ENCODE measurements around the gene PTTG1IP. TPM values are rescaled to one million over a fixed set of nuclear protein-coding genes. Genes with fewer than 3 reads are reported as not detected.

The PTTG1IP gene
- total RNA-seq, 1 experiment from 2014 or later: 96.0 TPM

DNA sequence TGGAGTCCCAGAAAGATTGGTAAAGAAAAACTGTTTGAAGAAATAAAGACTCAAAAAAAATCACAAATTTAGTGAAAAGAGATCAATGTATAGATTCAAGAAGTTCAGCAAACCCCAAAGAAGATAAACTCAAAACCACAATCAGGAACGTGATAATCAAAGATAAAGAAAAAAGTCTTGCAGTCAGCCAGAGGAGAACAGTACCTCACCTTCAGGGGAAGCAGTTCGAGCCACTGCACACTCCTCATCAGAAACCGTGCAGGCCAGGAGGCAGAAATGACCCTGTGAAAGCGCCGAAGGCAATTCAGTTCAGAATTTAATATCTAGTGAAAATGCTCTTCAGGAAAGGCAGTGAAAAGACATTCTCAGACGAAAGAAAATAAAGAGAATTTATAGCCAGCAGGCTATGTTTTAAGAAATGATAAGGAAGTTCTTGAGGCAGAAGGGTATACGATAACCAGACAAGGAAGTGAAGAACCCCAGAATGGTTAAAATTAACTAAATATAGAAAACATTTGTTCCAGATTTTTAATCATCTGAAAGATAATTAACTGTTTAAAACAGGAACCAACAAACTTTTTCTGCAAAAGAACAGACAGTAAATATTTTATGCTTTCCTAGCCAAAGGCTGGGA lies 42.1 kb downstream of the PTTG1IP start:
- POLR2A ChIA-PET: no interaction called here
- Mint-ChIP-seq H3K27ac (no peak overlapping the region), H3K9me3 (peaks cover 35% of the 10 kb centered on the region), H3K27me3 (ENCODE audit: low read depth) (peaks cover 24% of the 10 kb centered on the region), H3K4me1 (no peaks in the 10 kb centered on the region), H3K4me3 (no peak overlapping the region), H3K36me3 (peaks cover 19% of the 10 kb centered on the region)
- CTCF ChIA-PET: no interaction called here
- no peak for ATAC-seq
- DNase-seq (ENCODE audit: low spot score): no peak
- TF ChIP-seq, protein P1, sequence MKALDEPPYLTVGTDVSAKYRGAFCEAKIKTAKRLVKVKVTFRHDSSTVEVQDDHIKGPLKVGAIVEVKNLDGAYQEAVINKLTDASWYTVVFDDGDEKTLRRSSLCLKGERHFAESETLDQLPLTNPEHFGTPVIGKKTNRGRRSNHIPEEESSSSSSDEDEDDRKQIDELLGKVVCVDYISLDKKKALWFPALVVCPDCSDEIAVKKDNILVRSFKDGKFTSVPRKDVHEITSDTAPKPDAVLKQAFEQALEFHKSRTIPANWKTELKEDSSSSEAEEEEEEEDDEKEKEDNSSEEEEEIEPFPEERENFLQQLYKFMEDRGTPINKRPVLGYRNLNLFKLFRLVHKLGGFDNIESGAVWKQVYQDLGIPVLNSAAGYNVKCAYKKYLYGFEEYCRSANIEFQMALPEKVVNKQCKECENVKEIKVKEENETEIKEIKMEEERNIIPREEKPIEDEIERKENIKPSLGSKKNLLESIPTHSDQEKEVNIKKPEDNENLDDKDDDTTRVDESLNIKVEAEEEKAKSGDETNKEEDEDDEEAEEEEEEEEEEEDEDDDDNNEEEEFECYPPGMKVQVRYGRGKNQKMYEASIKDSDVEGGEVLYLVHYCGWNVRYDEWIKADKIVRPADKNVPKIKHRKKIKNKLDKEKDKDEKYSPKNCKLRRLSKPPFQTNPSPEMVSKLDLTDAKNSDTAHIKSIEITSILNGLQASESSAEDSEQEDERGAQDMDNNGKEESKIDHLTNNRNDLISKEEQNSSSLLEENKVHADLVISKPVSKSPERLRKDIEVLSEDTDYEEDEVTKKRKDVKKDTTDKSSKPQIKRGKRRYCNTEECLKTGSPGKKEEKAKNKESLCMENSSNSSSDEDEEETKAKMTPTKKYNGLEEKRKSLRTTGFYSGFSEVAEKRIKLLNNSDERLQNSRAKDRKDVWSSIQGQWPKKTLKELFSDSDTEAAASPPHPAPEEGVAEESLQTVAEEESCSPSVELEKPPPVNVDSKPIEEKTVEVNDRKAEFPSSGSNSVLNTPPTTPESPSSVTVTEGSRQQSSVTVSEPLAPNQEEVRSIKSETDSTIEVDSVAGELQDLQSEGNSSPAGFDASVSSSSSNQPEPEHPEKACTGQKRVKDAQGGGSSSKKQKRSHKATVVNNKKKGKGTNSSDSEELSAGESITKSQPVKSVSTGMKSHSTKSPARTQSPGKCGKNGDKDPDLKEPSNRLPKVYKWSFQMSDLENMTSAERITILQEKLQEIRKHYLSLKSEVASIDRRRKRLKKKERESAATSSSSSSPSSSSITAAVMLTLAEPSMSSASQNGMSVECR (CRISPR knock-in tag; IDR thresholded peaks at IDR 0.05; ENCODE audit: borderline replicate concordance): no peak
- TF ChIP-seq SP1 (CRISPR knock-in tag; conservative IDR thresholded peaks at IDR 0.05) (no peak), TCF7 (CRISPR knock-in tag; IDR thresholded peaks at IDR 0.05; ENCODE audit: low read depth) (no peak), FOXK1 (CRISPR knock-in tag; IDR thresholded peaks at IDR 0.05) (no peak), FOXP1 (CRISPR knock-in tag; IDR thresholded peaks at IDR 0.05; ENCODE audit: borderline replicate concordance) (no peak), ZNF396 (CRISPR knock-in tag; IDR thresholded peaks at IDR 0.05; ENCODE audit: borderline replicate concordance) (no peak), MYBL2 (CRISPR knock-in tag; IDR thresholded peaks at IDR 0.05) (no peak), RORB (CRISPR knock-in tag; IDR thresholded peaks at IDR 0.05) (no peak)
- TF ChIP-seq, protein P2, sequence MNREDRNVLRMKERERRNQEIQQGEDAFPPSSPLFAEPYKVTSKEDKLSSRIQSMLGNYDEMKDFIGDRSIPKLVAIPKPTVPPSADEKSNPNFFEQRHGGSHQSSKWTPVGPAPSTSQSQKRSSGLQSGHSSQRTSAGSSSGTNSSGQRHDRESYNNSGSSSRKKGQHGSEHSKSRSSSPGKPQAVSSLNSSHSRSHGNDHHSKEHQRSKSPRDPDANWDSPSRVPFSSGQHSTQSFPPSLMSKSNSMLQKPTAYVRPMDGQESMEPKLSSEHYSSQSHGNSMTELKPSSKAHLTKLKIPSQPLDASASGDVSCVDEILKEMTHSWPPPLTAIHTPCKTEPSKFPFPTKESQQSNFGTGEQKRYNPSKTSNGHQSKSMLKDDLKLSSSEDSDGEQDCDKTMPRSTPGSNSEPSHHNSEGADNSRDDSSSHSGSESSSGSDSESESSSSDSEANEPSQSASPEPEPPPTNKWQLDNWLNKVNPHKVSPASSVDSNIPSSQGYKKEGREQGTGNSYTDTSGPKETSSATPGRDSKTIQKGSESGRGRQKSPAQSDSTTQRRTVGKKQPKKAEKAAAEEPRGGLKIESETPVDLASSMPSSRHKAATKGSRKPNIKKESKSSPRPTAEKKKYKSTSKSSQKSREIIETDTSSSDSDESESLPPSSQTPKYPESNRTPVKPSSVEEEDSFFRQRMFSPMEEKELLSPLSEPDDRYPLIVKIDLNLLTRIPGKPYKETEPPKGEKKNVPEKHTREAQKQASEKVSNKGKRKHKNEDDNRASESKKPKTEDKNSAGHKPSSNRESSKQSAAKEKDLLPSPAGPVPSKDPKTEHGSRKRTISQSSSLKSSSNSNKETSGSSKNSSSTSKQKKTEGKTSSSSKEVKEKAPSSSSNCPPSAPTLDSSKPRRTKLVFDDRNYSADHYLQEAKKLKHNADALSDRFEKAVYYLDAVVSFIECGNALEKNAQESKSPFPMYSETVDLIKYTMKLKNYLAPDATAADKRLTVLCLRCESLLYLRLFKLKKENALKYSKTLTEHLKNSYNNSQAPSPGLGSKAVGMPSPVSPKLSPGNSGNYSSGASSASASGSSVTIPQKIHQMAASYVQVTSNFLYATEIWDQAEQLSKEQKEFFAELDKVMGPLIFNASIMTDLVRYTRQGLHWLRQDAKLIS (CRISPR knock-in tag; IDR thresholded peaks at IDR 0.05; ENCODE audit: borderline replicate concordance): no peak
- TF ChIP-seq, protein P3, sequence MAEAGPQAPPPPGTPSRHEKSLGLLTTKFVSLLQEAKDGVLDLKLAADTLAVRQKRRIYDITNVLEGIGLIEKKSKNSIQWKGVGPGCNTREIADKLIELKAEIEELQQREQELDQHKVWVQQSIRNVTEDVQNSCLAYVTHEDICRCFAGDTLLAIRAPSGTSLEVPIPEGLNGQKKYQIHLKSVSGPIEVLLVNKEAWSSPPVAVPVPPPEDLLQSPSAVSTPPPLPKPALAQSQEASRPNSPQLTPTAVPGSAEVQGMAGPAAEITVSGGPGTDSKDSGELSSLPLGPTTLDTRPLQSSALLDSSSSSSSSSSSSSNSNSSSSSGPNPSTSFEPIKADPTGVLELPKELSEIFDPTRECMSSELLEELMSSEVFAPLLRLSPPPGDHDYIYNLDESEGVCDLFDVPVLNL (CRISPR knock-in tag; IDR thresholded peaks at IDR 0.05; ENCODE audit: borderline replicate concordance, low read depth): no peak
- TF ChIP-seq, protein P4, sequence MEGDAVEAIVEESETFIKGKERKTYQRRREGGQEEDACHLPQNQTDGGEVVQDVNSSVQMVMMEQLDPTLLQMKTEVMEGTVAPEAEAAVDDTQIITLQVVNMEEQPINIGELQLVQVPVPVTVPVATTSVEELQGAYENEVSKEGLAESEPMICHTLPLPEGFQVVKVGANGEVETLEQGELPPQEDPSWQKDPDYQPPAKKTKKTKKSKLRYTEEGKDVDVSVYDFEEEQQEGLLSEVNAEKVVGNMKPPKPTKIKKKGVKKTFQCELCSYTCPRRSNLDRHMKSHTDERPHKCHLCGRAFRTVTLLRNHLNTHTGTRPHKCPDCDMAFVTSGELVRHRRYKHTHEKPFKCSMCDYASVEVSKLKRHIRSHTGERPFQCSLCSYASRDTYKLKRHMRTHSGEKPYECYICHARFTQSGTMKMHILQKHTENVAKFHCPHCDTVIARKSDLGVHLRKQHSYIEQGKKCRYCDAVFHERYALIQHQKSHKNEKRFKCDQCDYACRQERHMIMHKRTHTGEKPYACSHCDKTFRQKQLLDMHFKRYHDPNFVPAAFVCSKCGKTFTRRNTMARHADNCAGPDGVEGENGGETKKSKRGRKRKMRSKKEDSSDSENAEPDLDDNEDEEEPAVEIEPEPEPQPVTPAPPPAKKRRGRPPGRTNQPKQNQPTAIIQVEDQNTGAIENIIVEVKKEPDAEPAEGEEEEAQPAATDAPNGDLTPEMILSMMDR (IDR thresholded peaks at IDR 0.05): no peak
- TF ChIP-seq, protein P5, sequence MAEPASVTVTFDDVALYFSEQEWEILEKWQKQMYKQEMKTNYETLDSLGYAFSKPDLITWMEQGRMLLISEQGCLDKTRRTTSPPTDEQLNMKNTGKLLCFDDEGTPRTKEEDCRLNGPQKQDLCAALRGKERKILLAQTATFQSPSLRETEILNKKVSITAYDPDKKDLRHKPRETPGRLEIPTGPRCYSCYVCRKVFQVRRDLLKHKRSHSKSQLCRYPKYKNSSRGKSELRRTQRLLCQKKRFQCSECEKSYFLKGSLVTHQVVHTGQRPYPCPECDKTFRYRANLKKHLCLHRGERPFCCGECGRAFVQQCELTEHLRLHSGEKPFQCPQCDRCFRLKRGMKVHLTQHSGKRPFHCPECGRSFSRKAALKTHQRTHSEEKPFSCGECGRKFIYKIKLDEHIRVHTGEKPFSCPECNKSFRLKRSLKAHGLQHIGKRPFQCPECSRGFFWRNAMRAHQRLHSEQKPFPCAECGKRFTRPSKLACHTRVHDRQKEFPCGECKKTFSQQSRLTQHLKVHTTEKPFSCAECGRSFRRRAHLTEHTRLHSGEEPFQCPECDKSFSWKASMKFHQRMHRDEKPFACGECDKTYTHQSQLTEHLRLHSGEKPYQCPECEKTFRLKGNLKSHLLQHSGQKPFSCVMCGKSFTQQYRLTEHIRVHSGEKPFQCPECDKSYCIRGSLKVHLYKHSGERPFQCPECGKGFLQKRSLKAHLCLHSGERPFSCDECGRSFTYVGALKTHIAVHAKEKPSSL (CRISPR knock-in tag; conservative IDR thresholded peaks at IDR 0.05): no peak
- TF ChIP-seq, protein P6, sequence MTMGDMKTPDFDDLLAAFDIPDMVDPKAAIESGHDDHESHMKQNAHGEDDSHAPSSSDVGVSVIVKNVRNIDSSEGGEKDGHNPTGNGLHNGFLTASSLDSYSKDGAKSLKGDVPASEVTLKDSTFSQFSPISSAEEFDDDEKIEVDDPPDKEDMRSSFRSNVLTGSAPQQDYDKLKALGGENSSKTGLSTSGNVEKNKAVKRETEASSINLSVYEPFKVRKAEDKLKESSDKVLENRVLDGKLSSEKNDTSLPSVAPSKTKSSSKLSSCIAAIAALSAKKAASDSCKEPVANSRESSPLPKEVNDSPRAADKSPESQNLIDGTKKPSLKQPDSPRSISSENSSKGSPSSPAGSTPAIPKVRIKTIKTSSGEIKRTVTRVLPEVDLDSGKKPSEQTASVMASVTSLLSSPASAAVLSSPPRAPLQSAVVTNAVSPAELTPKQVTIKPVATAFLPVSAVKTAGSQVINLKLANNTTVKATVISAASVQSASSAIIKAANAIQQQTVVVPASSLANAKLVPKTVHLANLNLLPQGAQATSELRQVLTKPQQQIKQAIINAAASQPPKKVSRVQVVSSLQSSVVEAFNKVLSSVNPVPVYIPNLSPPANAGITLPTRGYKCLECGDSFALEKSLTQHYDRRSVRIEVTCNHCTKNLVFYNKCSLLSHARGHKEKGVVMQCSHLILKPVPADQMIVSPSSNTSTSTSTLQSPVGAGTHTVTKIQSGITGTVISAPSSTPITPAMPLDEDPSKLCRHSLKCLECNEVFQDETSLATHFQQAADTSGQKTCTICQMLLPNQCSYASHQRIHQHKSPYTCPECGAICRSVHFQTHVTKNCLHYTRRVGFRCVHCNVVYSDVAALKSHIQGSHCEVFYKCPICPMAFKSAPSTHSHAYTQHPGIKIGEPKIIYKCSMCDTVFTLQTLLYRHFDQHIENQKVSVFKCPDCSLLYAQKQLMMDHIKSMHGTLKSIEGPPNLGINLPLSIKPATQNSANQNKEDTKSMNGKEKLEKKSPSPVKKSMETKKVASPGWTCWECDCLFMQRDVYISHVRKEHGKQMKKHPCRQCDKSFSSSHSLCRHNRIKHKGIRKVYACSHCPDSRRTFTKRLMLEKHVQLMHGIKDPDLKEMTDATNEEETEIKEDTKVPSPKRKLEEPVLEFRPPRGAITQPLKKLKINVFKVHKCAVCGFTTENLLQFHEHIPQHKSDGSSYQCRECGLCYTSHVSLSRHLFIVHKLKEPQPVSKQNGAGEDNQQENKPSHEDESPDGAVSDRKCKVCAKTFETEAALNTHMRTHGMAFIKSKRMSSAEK (CRISPR knock-in tag; IDR thresholded peaks at IDR 0.05; ENCODE audit: borderline replicate concordance): no peak
- TF ChIP-seq, protein P7, sequence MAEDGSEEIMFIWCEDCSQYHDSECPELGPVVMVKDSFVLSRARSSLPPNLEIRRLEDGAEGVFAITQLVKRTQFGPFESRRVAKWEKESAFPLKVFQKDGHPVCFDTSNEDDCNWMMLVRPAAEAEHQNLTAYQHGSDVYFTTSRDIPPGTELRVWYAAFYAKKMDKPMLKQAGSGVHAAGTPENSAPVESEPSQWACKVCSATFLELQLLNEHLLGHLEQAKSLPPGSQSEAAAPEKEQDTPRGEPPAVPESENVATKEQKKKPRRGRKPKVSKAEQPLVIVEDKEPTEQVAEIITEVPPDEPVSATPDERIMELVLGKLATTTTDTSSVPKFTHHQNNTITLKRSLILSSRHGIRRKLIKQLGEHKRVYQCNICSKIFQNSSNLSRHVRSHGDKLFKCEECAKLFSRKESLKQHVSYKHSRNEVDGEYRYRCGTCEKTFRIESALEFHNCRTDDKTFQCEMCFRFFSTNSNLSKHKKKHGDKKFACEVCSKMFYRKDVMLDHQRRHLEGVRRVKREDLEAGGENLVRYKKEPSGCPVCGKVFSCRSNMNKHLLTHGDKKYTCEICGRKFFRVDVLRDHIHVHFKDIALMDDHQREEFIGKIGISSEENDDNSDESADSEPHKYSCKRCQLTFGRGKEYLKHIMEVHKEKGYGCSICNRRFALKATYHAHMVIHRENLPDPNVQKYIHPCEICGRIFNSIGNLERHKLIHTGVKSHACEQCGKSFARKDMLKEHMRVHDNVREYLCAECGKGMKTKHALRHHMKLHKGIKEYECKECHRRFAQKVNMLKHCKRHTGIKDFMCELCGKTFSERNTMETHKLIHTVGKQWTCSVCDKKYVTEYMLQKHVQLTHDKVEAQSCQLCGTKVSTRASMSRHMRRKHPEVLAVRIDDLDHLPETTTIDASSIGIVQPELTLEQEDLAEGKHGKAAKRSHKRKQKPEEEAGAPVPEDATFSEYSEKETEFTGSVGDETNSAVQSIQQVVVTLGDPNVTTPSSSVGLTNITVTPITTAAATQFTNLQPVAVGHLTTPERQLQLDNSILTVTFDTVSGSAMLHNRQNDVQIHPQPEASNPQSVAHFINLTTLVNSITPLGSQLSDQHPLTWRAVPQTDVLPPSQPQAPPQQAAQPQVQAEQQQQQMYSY (CRISPR knock-in tag; IDR thresholded peaks at IDR 0.05): no peak
